Measurements from ENCODE around the gene ALCAM.

ALCAM gene

GRCh38 chr3:105431200-105431599 lies 64.5 kb downstream of the ALCAM start:
- DNase-seq: no peak

- no peak for DNase-seq
Observed at GRCh38 chr3:105435277-105435676, 68.6 kb downstream of the ALCAM start.

- DNase-seq: no peak
Observed at GRCh38 chr3:105436687-105437086, 70.0 kb downstream of the ALCAM start.

- DNase-seq: no peak
Observed at GRCh38 chr3:105440113-105440512, 73.4 kb downstream of the ALCAM start.

GRCh38 chr3:105444725-105445124 lies 78.0 kb downstream of the ALCAM start:
- no peak for DNase-seq

GRCh38 chr3:105448338-105448982 lies 81.8 kb downstream of the ALCAM start:
- no peak for DNase-seq

GRCh38 chr3:105449414-105449813 lies 82.7 kb downstream of the ALCAM start:
- DNase-seq: no peak

GRCh38 chr3:105456017-105456416 lies 89.3 kb downstream of the ALCAM start:
- DNase-seq: no peak

- no peak for DNase-seq
Observed at GRCh38 chr3:105458518-105459215, 92.0 kb downstream of the ALCAM start.

GRCh38 chr3:105459566-105460290 lies 93.0 kb downstream of the ALCAM start:
- DNase-seq: no peak

- no peak for DNase-seq
Observed at GRCh38 chr3:105463620-105464019, 96.9 kb downstream of the ALCAM start.

- no peak for DNase-seq
Observed at GRCh38 chr3:105465251-105465853, 98.6 kb downstream of the ALCAM start.

GRCh38 chr3:105466072-105466471 lies 99.4 kb downstream of the ALCAM start:
- no peak for DNase-seq

GRCh38 chr3:105466495-105467404 lies 100.0 kb downstream of the ALCAM start:
- DNase-seq: no peak

GRCh38 chr3:105470851-105471250 lies 104.1 kb downstream of the ALCAM start:
- DNase-seq: no peak

- no peak for DNase-seq
Observed at GRCh38 chr3:105473521-105474223, 107.0 kb downstream of the ALCAM start.

- no peak for DNase-seq
Observed at GRCh38 chr3:105480768-105481167, 114.1 kb downstream of the ALCAM start.

GRCh38 chr3:105483476-105483875 lies 116.8 kb downstream of the ALCAM start:
- no peak for DNase-seq

- no peak for DNase-seq
Observed at GRCh38 chr3:105490045-105490444, 123.3 kb downstream of the ALCAM start.

GRCh38 chr3:105493305-105493892 lies 126.7 kb downstream of the ALCAM start:
- DNase-seq: no peak

- DNase-seq: no peak
Observed at GRCh38 chr3:105495021-105495420, 128.3 kb downstream of the ALCAM start.
